GM23338 (cell line): ENCODE data around the gene ANKUB1. TPM values are rescaled to one million over a fixed set of nuclear protein-coding genes. Genes with fewer than 3 reads are reported as not detected.

Source experiments
- ATAC-seq: fragments of 200-7000 bp; cut with Tn5 transposase; 3 replicates; pipeline ENCODE4 v1.9.1; 2020
- DNase-seq: peaks from one replicate; pipeline ENCODE4 v3.0.0-alpha.2; 2015; ENCODE audit warnings: low spot score
- H2AFZ ChIP-seq: fragments of 200-600 bp; sonication (generic); 2 replicates; pipeline ENCODE4 v1.8.0; 2016; ENCODE audit warnings: antibody characterized with exemption, mild to moderate bottlenecking, moderate library complexity
- H3F3A ChIP-seq: fragments of 200-600 bp; sonication (generic); replicated peaks from 2 replicates; pipeline ENCODE4 v1.8.0; 2017; ENCODE audit warnings: antibody characterized with exemption, mixed run types, low read depth
- H3K27ac ChIP-seq: fragments of 200-600 bp; sonication (generic); 2 replicates; pipeline ENCODE4 v1.6.1; 2016; ENCODE audit warnings: low read depth
- H3K27me3 ChIP-seq: fragments of 200-600 bp; sonication (generic); 2 replicates; pipeline ENCODE4 v1.8.0; 2016; ENCODE audit warnings: mild to moderate bottlenecking, mixed run types, moderate library complexity; ENCODE audit not compliant: insufficient read depth
- H3K36me3 ChIP-seq: fragments of 200-600 bp; sonication (generic); 2 replicates; pipeline ENCODE4 v1.8.0; 2016; ENCODE audit warnings: mild to moderate bottlenecking; ENCODE audit not compliant: insufficient read depth
- H3K4me1 ChIP-seq: fragments of 200-600 bp; sonication (generic); 2 replicates; pipeline ENCODE4 v1.8.0; 2016; ENCODE audit warnings: mild to moderate bottlenecking, moderate library complexity; ENCODE audit not compliant: insufficient read depth
- H3K4me2 ChIP-seq: fragments of 200-600 bp; sonication (generic); 2 replicates; pipeline ENCODE4 v1.7.1; 2017; ENCODE audit warnings: mixed run types
- H3K4me3 ChIP-seq: fragments of 200-600 bp; sonication (generic); 2 replicates; pipeline ENCODE4 v1.6.1; 2016; ENCODE audit warnings: mixed run types
- H3K79me2 ChIP-seq: fragments of 200-600 bp; sonication (generic); replicated peaks from 2 replicates; pipeline ENCODE4 v1.8.0; 2017; ENCODE audit warnings: mild to moderate bottlenecking; ENCODE audit not compliant: insufficient read depth
- H3K9me2 ChIP-seq: fragments of 200-600 bp; sonication (generic); 2 replicates; pipeline ENCODE4 v1.8.0; 2017; ENCODE audit not compliant: insufficient read depth
- H4K20me1 ChIP-seq: fragments of 200-600 bp; sonication (generic); replicated peaks from 2 replicates; pipeline ENCODE4 v1.8.0; 2017; ENCODE audit warnings: mild to moderate bottlenecking; ENCODE audit not compliant: insufficient read depth
- H3K27ac Mint-ChIP-seq: 2 replicates; pipeline ENCODE4 v1.8.0; 2020; ENCODE audit warnings: inconsistent platforms, mild to moderate bottlenecking, moderate library complexity, mixed read lengths
- H3K27me3 Mint-ChIP-seq: 3 replicates; pipeline ENCODE4 v1.8.0; 2022; ENCODE audit warnings: low read depth, mild to moderate bottlenecking, moderate library complexity, mixed read lengths, inconsistent platforms; ENCODE audit not compliant: insufficient read depth, poor library complexity
- H3K36me3 Mint-ChIP-seq: 3 replicates; pipeline ENCODE4 v1.8.0; 2021; ENCODE audit warnings: low read depth, mild to moderate bottlenecking, inconsistent platforms, moderate library complexity, mixed read lengths
- H3K4me1 Mint-ChIP-seq: 3 replicates; pipeline ENCODE4 v1.8.0; 2020; ENCODE audit warnings: mild to moderate bottlenecking, inconsistent platforms, mixed read lengths
- H3K4me3 Mint-ChIP-seq: 3 replicates; pipeline ENCODE4 v1.8.0; 2021; ENCODE audit warnings: moderate library complexity, mild to moderate bottlenecking, inconsistent platforms, mixed read lengths
- H3K9me3 Mint-ChIP-seq: 3 replicates; pipeline ENCODE4 v1.8.0; 2020; ENCODE audit warnings: moderate library complexity, mild to moderate bottlenecking, inconsistent platforms, mixed read lengths
- CREB1 ChIP-seq: fragments of 250-450 bp; sonication (Bioruptor Pico); IDR thresholded peaks from 2 replicates; pipeline ENCODE4 v1.5.0; 2020; ENCODE audit warnings: low read depth, mild to moderate bottlenecking, moderate library complexity
- EZH2 ChIP-seq: fragments of 200-600 bp; sonication (generic); IDR thresholded peaks from one replicate; pipeline ENCODE4 v1.8.0; 2017; ENCODE audit warnings: antibody characterized with exemption, mild to moderate bottlenecking, low read depth; ENCODE audit not compliant: unreplicated experiment
- EZH2phosphoT487 ChIP-seq: fragments of 200-600 bp; sonication (generic); IDR thresholded peaks from one replicate; pipeline ENCODE4 v1.8.1; 2018; ENCODE audit warnings: antibody characterized with exemption; ENCODE audit not compliant: unreplicated experiment
- JUNB ChIP-seq: IDR thresholded peaks from one replicate; pipeline ENCODE4 v1.6.1; 2016; ENCODE audit warnings: antibody characterized with exemption; ENCODE audit not compliant: unreplicated experiment
- NANOG ChIP-seq: IDR thresholded peaks from 2 replicates; pipeline ENCODE4 v1.6.1; 2016; ENCODE audit warnings: antibody characterized with exemption, borderline replicate concordance
- POLR2AphosphoS5 ChIP-seq: IDR thresholded peaks from 2 replicates; pipeline ENCODE4 v1.6.1; 2016; ENCODE audit warnings: antibody characterized with exemption, low read depth
- STAT1 ChIP-seq: IDR thresholded peaks from one replicate; pipeline ENCODE4 v1.6.1; 2016; ENCODE audit warnings: antibody characterized with exemption; ENCODE audit not compliant: unreplicated experiment
- ZNF114 ChIP-seq: fragments of 250-450 bp; sonication (Bioruptor Pico); IDR thresholded peaks from 2 replicates; pipeline ENCODE4 v1.5.0; 2020; ENCODE audit warnings: mild to moderate bottlenecking, moderate library complexity
- ZNF331 ChIP-seq: fragments of 250-450 bp; sonication (Bioruptor Pico); IDR thresholded peaks from 2 replicates; pipeline ENCODE4 v1.5.0; 2020; ENCODE audit warnings: low read depth, mild to moderate bottlenecking, moderate library complexity
- polyA plus RNA-seq: library from polyadenylated mRNA; unstranded; fragments of >200 nt; fragmentation: Nextera tagmentation; extraction: Ambion mirVana; gene quantifications from 2 replicates; pipeline ENCODE4 v1.2.1, GENCODE V29; 2016
- total RNA-seq: library from RNA; depleted of rRNA; stranded (reverse); fragments of >200 nt; shearing (Covaris generic); gene quantifications from 2 replicates; pipeline ENCODE4 v1.2.3, GENCODE V29; 2014
- TF ChIP-seq, protein P1 (sequence below): IDR thresholded peaks from one replicate; pipeline ENCODE4 v1.6.1; 2018; ENCODE audit warnings: antibody characterized with exemption; ENCODE audit not compliant: unreplicated experiment
- TF ChIP-seq, protein P2 (sequence below): IDR thresholded peaks from 2 replicates; pipeline ENCODE4 v1.6.1; 2016; ENCODE audit warnings: antibody characterized with exemption
- TF ChIP-seq, protein P3 (sequence below): fragments of 250-450 bp; sonication (Bioruptor Pico); IDR thresholded peaks from 2 replicates; pipeline ENCODE4 v1.5.0; 2020; ENCODE audit warnings: mild to moderate bottlenecking, moderate library complexity
- TF ChIP-seq, protein P4 (sequence below), 2 experiments: fragments of 200-600 bp in 1 of 2; sonication (generic) in 1 of 2; conservative IDR thresholded peaks; 2 replicates each; pipeline versions ENCODE4 v1.5.1 to v1.6.1; 2016 to 2017; ENCODE audit warnings: antibody characterized with exemption in 2 of 2, low read depth in 2 of 2, mild to moderate bottlenecking in 2 of 2, moderate library complexity in 1 of 2

Gene ANKUB1
- total and polyA plus RNA-seq, 2 experiments from 2014 or later = not detected

DNA sequence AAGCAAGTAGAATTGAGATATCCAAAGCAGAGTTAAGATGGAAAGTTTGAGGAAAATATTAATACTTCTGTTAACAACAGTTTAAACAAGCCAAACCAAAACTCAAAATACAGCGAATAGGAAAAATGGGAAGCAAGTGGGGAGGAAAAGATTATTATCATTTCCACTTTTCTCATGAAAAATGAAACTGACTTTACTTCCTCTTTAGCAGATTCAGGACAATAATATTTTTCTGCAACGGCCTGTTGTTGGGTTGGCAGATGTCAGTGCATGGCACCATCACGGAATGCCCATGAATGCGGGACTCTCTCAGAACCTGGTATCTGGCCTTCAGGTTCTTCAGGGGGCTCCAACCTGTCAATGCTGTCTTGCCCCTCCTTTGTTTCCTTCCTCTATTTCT, 11.1 kb downstream of the ANKUB1 start:
- Histone ChIP-seq H3K27me3 (no peaks in the 10 kb centered on the region), H2AFZ (peak overlapping the region; percentile 60; the same call in 1 of the 2 replicates), H3F3A (no peaks in the 10 kb centered on the region), H3K36me3 (no peaks in the 10 kb centered on the region), H3K27ac (no peak overlapping the region), H3K4me2 (no peak overlapping the region), H3K79me2 (no peaks in the 10 kb centered on the region), H3K9me2 (no peaks in the 10 kb centered on the region), H3K4me3 (no peak overlapping the region), H3K4me1 (no peaks in the 10 kb centered on the region), H4K20me1 (no peaks in the 10 kb centered on the region)
- H3K27me3 Mint-ChIP-seq = no peaks in the 10 kb centered on the region
- H3K27ac Mint-ChIP-seq = no peak overlapping the region
- H3K4me1 Mint-ChIP-seq = peaks cover 5% of the 10 kb centered on the region; the same call in 2 of the 3 replicates
- H3K4me3 Mint-ChIP-seq = no peak overlapping the region
- H3K9me3 Mint-ChIP-seq = no peaks in the 10 kb centered on the region
- no peak for DNase-seq
- no peak for TF ChIP-seq JUNB
- TF ChIP-seq, protein P1, sequence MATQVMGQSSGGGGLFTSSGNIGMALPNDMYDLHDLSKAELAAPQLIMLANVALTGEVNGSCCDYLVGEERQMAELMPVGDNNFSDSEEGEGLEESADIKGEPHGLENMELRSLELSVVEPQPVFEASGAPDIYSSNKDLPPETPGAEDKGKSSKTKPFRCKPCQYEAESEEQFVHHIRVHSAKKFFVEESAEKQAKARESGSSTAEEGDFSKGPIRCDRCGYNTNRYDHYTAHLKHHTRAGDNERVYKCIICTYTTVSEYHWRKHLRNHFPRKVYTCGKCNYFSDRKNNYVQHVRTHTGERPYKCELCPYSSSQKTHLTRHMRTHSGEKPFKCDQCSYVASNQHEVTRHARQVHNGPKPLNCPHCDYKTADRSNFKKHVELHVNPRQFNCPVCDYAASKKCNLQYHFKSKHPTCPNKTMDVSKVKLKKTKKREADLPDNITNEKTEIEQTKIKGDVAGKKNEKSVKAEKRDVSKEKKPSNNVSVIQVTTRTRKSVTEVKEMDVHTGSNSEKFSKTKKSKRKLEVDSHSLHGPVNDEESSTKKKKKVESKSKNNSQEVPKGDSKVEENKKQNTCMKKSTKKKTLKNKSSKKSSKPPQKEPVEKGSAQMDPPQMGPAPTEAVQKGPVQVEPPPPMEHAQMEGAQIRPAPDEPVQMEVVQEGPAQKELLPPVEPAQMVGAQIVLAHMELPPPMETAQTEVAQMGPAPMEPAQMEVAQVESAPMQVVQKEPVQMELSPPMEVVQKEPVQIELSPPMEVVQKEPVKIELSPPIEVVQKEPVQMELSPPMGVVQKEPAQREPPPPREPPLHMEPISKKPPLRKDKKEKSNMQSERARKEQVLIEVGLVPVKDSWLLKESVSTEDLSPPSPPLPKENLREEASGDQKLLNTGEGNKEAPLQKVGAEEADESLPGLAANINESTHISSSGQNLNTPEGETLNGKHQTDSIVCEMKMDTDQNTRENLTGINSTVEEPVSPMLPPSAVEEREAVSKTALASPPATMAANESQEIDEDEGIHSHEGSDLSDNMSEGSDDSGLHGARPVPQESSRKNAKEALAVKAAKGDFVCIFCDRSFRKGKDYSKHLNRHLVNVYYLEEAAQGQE = no peak
- no peak for TF ChIP-seq NANOG
- no peak for TF ChIP-seq STAT1
- TF ChIP-seq EZH2phosphoT487 = no peak
- TF ChIP-seq POLR2AphosphoS5 = no peak
- TF ChIP-seq, protein P2, sequence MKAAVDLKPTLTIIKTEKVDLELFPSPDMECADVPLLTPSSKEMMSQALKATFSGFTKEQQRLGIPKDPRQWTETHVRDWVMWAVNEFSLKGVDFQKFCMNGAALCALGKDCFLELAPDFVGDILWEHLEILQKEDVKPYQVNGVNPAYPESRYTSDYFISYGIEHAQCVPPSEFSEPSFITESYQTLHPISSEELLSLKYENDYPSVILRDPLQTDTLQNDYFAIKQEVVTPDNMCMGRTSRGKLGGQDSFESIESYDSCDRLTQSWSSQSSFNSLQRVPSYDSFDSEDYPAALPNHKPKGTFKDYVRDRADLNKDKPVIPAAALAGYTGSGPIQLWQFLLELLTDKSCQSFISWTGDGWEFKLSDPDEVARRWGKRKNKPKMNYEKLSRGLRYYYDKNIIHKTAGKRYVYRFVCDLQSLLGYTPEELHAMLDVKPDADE = no peak
- no peak for TF ChIP-seq ZNF331 (CRISPR knock-in tag)
- TF ChIP-seq, protein P3, sequence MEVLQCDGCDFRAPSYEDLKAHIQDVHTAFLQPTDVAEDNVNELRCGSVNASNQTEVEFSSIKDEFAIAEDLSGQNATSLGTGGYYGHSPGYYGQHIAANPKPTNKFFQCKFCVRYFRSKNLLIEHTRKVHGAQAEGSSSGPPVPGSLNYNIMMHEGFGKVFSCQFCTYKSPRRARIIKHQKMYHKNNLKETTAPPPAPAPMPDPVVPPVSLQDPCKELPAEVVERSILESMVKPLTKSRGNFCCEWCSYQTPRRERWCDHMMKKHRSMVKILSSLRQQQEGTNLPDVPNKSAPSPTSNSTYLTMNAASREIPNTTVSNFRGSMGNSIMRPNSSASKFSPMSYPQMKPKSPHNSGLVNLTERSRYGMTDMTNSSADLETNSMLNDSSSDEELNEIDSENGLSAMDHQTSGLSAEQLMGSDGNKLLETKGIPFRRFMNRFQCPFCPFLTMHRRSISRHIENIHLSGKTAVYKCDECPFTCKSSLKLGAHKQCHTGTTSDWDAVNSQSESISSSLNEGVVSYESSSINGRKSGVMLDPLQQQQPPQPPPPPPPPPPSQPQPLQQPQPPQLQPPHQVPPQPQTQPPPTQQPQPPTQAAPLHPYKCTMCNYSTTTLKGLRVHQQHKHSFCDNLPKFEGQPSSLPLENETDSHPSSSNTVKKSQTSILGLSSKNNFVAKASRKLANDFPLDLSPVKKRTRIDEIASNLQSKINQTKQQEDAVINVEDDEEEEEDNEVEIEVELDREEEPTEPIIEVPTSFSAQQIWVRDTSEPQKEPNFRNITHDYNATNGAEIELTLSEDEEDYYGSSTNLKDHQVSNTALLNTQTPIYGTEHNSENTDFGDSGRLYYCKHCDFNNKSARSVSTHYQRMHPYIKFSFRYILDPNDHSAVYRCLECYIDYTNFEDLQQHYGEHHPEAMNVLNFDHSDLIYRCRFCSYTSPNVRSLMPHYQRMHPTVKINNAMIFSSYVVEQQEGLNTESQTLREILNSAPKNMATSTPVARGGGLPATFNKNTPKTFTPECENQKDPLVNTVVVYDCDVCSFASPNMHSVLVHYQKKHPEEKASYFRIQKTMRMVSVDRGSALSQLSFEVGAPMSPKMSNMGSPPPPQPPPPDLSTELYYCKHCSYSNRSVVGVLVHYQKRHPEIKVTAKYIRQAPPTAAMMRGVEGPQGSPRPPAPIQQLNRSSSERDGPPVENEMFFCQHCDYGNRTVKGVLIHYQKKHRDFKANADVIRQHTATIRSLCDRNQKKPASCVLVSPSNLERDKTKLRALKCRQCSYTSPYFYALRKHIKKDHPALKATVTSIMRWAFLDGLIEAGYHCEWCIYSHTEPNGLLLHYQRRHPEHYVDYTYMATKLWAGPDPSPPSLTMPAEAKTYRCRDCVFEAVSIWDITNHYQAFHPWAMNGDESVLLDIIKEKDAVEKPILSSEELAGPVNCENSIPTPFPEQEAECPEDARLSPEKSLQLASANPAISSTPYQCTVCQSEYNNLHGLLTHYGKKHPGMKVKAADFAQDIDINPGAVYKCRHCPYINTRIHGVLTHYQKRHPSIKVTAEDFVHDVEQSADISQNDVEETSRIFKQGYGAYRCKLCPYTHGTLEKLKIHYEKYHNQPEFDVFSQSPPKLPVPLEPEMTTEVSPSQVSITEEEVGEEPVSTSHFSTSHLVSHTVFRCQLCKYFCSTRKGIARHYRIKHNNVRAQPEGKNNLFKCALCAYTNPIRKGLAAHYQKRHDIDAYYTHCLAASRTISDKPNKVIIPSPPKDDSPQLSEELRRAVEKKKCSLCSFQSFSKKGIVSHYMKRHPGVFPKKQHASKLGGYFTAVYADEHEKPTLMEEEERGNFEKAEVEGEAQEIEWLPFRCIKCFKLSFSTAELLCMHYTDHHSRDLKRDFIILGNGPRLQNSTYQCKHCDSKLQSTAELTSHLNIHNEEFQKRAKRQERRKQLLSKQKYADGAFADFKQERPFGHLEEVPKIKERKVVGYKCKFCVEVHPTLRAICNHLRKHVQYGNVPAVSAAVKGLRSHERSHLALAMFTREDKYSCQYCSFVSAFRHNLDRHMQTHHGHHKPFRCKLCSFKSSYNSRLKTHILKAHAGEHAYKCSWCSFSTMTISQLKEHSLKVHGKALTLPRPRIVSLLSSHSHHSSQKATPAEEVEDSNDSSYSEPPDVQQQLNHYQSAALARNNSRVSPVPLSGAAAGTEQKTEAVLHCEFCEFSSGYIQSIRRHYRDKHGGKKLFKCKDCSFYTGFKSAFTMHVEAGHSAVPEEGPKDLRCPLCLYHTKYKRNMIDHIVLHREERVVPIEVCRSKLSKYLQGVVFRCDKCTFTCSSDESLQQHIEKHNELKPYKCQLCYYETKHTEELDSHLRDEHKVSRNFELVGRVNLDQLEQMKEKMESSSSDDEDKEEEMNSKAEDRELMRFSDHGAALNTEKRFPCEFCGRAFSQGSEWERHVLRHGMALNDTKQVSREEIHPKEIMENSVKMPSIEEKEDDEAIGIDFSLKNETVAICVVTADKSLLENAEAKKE (CRISPR knock-in tag) = no peak
- TF ChIP-seq, protein P4, sequence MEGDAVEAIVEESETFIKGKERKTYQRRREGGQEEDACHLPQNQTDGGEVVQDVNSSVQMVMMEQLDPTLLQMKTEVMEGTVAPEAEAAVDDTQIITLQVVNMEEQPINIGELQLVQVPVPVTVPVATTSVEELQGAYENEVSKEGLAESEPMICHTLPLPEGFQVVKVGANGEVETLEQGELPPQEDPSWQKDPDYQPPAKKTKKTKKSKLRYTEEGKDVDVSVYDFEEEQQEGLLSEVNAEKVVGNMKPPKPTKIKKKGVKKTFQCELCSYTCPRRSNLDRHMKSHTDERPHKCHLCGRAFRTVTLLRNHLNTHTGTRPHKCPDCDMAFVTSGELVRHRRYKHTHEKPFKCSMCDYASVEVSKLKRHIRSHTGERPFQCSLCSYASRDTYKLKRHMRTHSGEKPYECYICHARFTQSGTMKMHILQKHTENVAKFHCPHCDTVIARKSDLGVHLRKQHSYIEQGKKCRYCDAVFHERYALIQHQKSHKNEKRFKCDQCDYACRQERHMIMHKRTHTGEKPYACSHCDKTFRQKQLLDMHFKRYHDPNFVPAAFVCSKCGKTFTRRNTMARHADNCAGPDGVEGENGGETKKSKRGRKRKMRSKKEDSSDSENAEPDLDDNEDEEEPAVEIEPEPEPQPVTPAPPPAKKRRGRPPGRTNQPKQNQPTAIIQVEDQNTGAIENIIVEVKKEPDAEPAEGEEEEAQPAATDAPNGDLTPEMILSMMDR (conservative IDR thresholded peaks at IDR 0.05; ENCODE audit: low read depth in 2 of 2) = no peak
- TF ChIP-seq ZNF114 (CRISPR knock-in tag) = no peak
- TF ChIP-seq CREB1 = no peak
- no peak for TF ChIP-seq EZH2
- ATAC-seq = no peak
- H3K36me3 Mint-ChIP-seq = no peaks in the 10 kb centered on the region
